HEK293 (cell line): ENCODE results near the gene PIEZO1.

Source experiments
- GLIS1 ChIP-seq: fragments of 450-650 bp; formaldehyde crosslinking; IDR thresholded peaks from 2 replicates; pipeline ENCODE4 v1.5.1; 2016; ENCODE audit warnings: missing biosample characterization, missing genetic modification characterization
- TCF7L2 ChIP-seq: IDR thresholded peaks from 2 replicates; pipeline ENCODE4 v1.6.1; 2011; ENCODE audit warnings: low read depth, mild to moderate bottlenecking, inconsistent platforms, low read length, moderate library complexity, borderline replicate concordance
- ZBTB8A ChIP-seq: fragments of 450-650 bp; formaldehyde crosslinking; IDR thresholded peaks from 2 replicates; pipeline ENCODE4 v1.5.1; 2016; ENCODE audit warnings: missing biosample characterization, missing genetic modification characterization
- ZNF423 ChIP-seq: fragments of 450-650 bp; formaldehyde crosslinking; IDR thresholded peaks from 2 replicates; pipeline ENCODE4 v1.5.1; 2016; ENCODE audit warnings: missing biosample characterization, missing genetic modification characterization
- ZNF560 ChIP-seq: fragments of 450-650 bp; formaldehyde crosslinking; IDR thresholded peaks from 2 replicates; pipeline ENCODE4 v1.5.1; 2017; ENCODE audit warnings: missing biosample characterization, missing genetic modification characterization, borderline replicate concordance
- ZNF600 ChIP-seq: fragments of 450-650 bp; formaldehyde crosslinking; IDR thresholded peaks from 2 replicates; pipeline ENCODE4 v1.5.1; 2016; ENCODE audit warnings: missing biosample characterization, missing genetic modification characterization
- ZNF670 ChIP-seq: fragments of 450-650 bp; formaldehyde crosslinking; IDR thresholded peaks from 2 replicates; pipeline ENCODE4 v1.5.1; 2016; ENCODE audit warnings: missing biosample characterization, missing genetic modification characterization, low read depth
- ZNF792 ChIP-seq: fragments of 450-650 bp; formaldehyde crosslinking; IDR thresholded peaks from 2 replicates; pipeline ENCODE4 v1.5.1; 2016; ENCODE audit warnings: missing biosample characterization, missing genetic modification characterization
- ZSCAN16 ChIP-seq: fragments of 450-650 bp; formaldehyde crosslinking; IDR thresholded peaks from 2 replicates; pipeline ENCODE4 v1.5.1; 2016; ENCODE audit warnings: missing biosample characterization, missing genetic modification characterization
- TF ChIP-seq, protein P1 (sequence below): fragments of 450-650 bp; formaldehyde crosslinking; IDR thresholded peaks from 2 replicates; pipeline ENCODE4 v1.5.1; 2016; ENCODE audit warnings: missing biosample characterization, missing genetic modification characterization
- TF ChIP-seq, protein P2 (sequence below): fragments of 450-650 bp; formaldehyde crosslinking; IDR thresholded peaks from 2 replicates; pipeline ENCODE4 v1.5.1; 2016; ENCODE audit warnings: missing biosample characterization, missing genetic modification characterization, borderline replicate concordance
- TF ChIP-seq, protein P3 (sequence below): fragments of 450-650 bp; formaldehyde crosslinking; conservative IDR thresholded peaks from 2 replicates; pipeline ENCODE4 v1.5.1; 2016; ENCODE audit warnings: low read depth, missing biosample characterization, missing genetic modification characterization

DNA sequence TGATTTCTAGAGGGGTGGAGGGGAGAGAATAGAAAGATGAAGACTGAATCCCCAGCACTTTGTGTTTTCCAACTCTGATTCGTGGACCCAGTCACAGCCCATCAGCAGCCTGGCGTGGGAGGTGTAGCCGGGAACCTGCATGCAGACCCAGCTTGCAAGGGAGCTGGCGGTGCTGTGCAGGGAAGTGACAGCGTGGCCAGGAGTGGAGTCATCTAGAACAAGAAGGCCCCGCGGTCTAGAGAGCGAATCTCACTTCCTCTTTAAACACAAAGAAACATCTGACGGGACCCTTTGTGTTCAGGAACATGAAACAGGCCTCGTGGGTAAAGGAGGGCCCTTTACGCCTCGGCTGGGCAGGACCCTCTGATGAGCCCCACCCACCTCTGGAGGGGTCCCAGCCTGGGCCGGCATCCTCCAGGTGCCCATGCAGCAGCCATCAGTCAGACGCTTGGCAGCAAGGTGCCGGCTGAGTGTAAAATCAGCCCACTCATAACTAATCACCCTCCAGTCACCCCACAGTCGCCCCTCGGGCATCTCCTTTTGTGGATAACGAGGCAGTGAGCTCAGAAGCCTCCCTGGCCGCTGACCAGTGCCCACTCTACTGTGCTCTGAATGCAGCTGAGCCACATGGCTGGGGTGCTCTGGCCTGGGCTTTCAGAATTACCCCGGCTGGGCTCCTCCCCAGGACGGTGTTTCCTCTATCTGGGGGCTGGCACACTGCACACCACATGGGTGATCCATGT is 103.1 kb downstream of the PIEZO1 start:
- TF ChIP-seq ZNF423 (tag by site-specific recombination) (no peak), TCF7L2 (no peak), ZSCAN16 (no peak), ZBTB8A (no peak), ZNF560 (no peak), ZNF600 (tag by site-specific recombination) (no peak), ZNF670 (tag by site-specific recombination) (no peak), GLIS1 (tag by site-specific recombination) (no peak), ZNF792 (tag by site-specific recombination) (no peak)
- TF ChIP-seq, protein P1, sequence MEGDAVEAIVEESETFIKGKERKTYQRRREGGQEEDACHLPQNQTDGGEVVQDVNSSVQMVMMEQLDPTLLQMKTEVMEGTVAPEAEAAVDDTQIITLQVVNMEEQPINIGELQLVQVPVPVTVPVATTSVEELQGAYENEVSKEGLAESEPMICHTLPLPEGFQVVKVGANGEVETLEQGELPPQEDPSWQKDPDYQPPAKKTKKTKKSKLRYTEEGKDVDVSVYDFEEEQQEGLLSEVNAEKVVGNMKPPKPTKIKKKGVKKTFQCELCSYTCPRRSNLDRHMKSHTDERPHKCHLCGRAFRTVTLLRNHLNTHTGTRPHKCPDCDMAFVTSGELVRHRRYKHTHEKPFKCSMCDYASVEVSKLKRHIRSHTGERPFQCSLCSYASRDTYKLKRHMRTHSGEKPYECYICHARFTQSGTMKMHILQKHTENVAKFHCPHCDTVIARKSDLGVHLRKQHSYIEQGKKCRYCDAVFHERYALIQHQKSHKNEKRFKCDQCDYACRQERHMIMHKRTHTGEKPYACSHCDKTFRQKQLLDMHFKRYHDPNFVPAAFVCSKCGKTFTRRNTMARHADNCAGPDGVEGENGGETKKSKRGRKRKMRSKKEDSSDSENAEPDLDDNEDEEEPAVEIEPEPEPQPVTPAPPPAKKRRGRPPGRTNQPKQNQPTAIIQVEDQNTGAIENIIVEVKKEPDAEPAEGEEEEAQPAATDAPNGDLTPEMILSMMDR (tag by site-specific recombination): no peak
- TF ChIP-seq, protein P2, sequence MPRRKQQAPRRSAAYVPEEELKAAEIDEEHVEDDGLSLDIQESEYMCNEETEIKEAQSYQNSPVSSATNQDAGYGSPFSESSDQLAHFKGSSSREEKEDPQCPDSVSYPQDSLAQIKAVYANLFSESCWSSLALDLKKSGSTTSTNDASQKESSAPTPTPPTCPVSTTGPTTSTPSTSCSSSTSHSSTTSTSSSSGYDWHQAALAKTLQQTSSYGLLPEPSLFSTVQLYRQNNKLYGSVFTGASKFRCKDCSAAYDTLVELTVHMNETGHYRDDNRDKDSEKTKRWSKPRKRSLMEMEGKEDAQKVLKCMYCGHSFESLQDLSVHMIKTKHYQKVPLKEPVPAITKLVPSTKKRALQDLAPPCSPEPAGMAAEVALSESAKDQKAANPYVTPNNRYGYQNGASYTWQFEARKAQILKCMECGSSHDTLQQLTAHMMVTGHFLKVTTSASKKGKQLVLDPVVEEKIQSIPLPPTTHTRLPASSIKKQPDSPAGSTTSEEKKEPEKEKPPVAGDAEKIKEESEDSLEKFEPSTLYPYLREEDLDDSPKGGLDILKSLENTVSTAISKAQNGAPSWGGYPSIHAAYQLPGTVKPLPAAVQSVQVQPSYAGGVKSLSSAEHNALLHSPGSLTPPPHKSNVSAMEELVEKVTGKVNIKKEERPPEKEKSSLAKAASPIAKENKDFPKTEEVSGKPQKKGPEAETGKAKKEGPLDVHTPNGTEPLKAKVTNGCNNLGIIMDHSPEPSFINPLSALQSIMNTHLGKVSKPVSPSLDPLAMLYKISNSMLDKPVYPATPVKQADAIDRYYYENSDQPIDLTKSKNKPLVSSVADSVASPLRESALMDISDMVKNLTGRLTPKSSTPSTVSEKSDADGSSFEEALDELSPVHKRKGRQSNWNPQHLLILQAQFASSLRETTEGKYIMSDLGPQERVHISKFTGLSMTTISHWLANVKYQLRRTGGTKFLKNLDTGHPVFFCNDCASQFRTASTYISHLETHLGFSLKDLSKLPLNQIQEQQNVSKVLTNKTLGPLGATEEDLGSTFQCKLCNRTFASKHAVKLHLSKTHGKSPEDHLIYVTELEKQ: no peak
- TF ChIP-seq, protein P3, sequence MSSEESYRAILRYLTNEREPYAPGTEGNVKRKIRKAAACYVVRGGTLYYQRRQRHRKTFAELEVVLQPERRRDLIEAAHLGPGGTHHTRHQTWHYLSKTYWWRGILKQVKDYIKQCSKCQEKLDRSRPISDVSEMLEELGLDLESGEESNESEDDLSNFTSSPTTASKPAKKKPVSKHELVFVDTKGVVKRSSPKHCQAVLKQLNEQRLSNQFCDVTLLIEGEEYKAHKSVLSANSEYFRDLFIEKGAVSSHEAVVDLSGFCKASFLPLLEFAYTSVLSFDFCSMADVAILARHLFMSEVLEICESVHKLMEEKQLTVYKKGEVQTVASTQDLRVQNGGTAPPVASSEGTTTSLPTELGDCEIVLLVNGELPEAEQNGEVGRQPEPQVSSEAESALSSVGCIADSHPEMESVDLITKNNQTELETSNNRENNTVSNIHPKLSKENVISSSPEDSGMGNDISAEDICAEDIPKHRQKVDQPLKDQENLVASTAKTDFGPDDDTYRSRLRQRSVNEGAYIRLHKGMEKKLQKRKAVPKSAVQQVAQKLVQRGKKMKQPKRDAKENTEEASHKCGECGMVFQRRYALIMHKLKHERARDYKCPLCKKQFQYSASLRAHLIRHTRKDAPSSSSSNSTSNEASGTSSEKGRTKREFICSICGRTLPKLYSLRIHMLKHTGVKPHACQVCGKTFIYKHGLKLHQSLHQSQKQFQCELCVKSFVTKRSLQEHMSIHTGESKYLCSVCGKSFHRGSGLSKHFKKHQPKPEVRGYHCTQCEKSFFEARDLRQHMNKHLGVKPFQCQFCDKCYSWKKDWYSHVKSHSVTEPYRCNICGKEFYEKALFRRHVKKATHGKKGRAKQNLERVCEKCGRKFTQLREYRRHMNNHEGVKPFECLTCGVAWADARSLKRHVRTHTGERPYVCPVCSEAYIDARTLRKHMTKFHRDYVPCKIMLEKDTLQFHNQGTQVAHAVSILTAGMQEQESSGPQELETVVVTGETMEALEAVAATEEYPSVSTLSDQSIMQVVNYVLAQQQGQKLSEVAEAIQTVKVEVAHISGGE (tag by site-specific recombination): no peak
